Measurements from ENCODE around the gene FOCAD.

The FOCAD gene

GRCh38 chr9:21030389-21031035, 346.5 kb downstream of the FOCAD start:
- no peak for DNase-seq

- DNase-seq = no peak
These were observed 347.2 kb downstream of the FOCAD start, which contains the start of gene HACD4 for GRCh38 chr9:21031091-21031807. TSS of gene HACD4 (minus strand) at chr9:21031640. CDS start at chr9:21031590, 50 bp downstream.

DNA sequence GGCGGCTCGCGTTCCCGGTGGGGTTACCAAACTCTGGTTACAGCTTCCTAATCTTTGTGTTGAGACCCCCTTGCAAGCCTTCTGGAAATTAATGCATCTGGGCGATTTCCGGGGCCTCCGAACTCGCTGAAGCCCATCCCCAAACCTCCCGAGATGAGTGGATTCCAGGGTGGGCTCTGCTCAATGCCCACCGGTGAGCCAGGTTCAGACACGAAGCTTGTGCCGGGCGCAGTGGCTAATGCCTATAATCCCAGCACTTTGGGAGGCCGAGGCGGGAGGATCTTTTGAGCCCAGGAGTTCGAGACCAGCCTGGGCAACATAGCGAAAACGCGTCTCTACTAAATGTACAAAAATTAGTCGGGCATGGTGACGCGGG, 347.7 kb downstream of the FOCAD start:
- DNase-seq = no peak

DNA sequence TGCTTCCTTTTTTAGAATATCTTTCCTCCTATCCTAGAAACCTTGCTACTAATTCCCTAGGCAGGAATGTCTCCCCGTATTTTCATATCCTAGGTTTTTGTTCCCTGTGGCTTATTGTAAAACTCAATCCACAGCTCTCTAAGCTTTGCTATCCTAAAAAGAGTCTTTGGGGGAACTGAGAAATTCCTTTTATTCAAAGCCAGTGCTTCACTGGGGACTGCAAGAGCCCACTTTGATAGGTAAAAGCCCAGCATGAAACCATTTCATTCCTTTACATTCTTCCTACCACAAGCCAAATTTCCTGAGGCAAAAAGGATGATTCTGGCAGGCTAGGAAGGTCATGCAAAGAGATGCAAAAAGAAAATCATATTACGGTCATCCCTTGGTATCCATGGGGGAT, 353.2 kb downstream of the FOCAD start:
- no peak for DNase-seq

- no peak for DNase-seq
These were observed 355.2 kb downstream of the FOCAD start for GRCh38 chr9:21039302-21039701.

DNA sequence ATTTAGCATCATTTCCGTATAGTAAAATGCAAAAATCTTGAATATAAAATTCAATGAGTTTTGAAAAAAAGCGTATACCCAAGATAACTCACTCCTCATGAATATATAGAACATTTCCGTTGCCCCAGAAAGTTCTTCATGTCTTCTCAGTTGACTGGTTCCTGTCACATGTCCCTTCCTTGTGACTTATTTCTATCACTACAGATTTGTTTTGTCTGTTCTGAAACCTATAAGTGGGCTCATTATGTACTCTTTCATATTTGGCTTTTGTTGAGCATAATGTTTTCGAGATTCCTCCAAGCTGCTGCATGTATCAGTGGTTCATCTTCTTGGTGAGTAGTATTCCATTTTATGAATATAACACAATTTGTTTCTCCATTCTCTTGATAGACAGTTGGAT, 358.4 kb downstream of the FOCAD start:
- DNase-seq = no peak

DNA sequence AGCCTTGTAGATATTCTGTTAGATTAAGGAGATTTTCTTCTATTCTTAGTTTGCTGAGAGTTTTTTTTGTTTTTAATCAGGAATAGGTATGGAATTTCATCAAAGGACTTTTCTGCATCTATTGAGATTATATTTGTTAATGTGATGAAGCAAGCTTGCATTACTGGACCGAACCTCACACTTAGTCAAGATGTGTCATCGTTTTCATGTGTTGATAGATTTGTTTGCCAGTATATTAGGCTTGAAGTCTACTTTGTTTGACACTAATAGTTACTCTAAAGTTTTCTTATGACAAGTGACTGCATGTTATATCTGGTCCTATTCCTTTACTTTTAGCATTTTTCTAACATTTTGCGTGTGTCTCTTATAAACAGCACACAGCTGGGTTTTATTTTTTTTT, 359.8 kb downstream of the FOCAD start:
- no peak for DNase-seq

Measured in DMS 273 treated with DMSO at 0.1 percent for 48 hours (cell line).